Measurements from ENCODE around the gene DAPK2.

GRCh38 chr15:63901912-63902670 lies 144.2 kb downstream of the DAPK2 start:
- TF ChIP-seq CTCF (IDR thresholded peaks at IDR 0.05; ENCODE audit: low read depth, low read length) (no peak), EZH2phosphoT487 (IDR thresholded peaks at IDR 0.05; ENCODE audit: low read depth) (no peak)

Measured in OCI-LY3 (cell line).